ENCODE measurements around the gene BHLHE23. TPM values are rescaled to one million over a fixed set of nuclear protein-coding genes. Genes with fewer than 3 reads are reported as not detected.
"Not testable (repeated sequence)": the region's sequence is repeated elsewhere in the genome, so short reads cannot be mapped to it uniquely, and the experiment has no call there.

Gene BHLHE23
- polyA plus RNA-seq, 4 donors: not detected

DNA sequence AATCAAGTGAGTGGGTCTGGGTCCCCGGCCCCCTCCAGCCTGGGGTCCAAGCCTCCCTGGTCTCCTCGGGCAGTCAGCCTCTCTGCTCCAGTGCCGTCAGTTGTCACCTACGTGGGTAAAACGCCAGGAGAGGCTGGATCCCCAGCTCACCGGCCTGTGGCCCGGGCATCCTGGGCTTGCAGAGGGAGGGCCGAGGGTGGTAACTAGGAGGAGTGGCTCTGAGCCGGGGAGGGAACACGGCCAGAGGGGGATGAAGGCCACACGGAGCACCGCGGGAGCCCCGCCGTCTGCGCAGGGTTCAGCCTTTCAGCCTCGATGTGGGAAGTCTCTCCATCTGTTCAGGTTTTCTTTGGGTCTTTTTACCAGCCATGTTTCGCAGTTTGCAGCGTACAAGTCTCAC lies 29.5 kb upstream of the BHLHE23 start:
- FAIRE-seq: no peak
- H3K9me3 ChIP-seq (ENCODE audit: control insufficient read depth in 2 of 2, insufficient read depth in 1 of 2, low read depth in 1 of 2, low read length in 1 of 2): no peaks in the 10 kb centered on the region

GRCh38 chr20:63035603-63036185 lies 28.9 kb upstream of the BHLHE23 start:
- 77 to 84% (median 83%) methylated on average over 23 of the region's 23 CpGs for WGBS, 3 donors
- Histone ChIP-seq H3K36me3 (ENCODE audit: control insufficient read depth in 3 of 3, insufficient read depth in 2 of 3, low read depth in 1 of 3, low read length in 3 of 3) (no peaks in the 10 kb centered on the region), H3K27me3 (ENCODE audit: control insufficient read depth in 3 of 3, insufficient read depth in 3 of 3, low read length in 3 of 3) (peaks cover 0 to 37% (median 22%) of the 10 kb centered on the region in 3 donors), H3K4me1 (ENCODE audit: control insufficient read depth in 3 of 3, insufficient read depth in 2 of 3, low read depth in 1 of 3, low read length in 2 of 3) (no peaks in the 10 kb centered on the region), H3K4me3 (ENCODE audit: low read depth in 1 of 3, low read length in 3 of 3) (no peak overlapping the region), H3K9me3 (ENCODE audit: control insufficient read depth in 2 of 2, insufficient read depth in 1 of 2, low read depth in 1 of 2, low read length in 1 of 2) (no peaks in the 10 kb centered on the region), H3K27ac (ENCODE audit: low read depth in 1 of 3, low read length in 2 of 3) (no peak overlapping the region)
- FAIRE-seq: no peak
- DNase-seq: no peak

More for the DNA sequence above, 29.5 kb upstream of the BHLHE23 start:
- Histone ChIP-seq H3K4me1 (ENCODE audit: control insufficient read depth in 3 of 3, insufficient read depth in 2 of 3, low read depth in 1 of 3, low read length in 2 of 3) (no peaks in the 10 kb centered on the region), H3K4me3 (ENCODE audit: low read depth in 1 of 3, low read length in 3 of 3) (no peak overlapping the region), H3K36me3 (ENCODE audit: control insufficient read depth in 3 of 3, insufficient read depth in 2 of 3, low read depth in 1 of 3, low read length in 3 of 3) (no peaks in the 10 kb centered on the region), H3K27ac (ENCODE audit: low read depth in 1 of 3, low read length in 2 of 3) (no peak overlapping the region), H3K27me3 (ENCODE audit: control insufficient read depth in 3 of 3, insufficient read depth in 3 of 3, low read length in 3 of 3) (peaks cover 0 to 36% (median 21%) of the 10 kb centered on the region in 3 donors)
- DNase-seq: no peak
- WGBS, 3 donors: 30 to 45% (median 34%) methylated on average over 17 to 19 of the region's 19 CpGs

GRCh38 chr20:63034710-63035602 lies 28.2 kb upstream of the BHLHE23 start:
- FAIRE-seq; H3K36me3 ChIP-seq (ENCODE audit: control insufficient read depth in 3 of 3, insufficient read depth in 2 of 3, low read depth in 1 of 3, low read length in 3 of 3); H3K4me1 ChIP-seq (ENCODE audit: control insufficient read depth in 3 of 3, insufficient read depth in 2 of 3, low read depth in 1 of 3, low read length in 2 of 3); H3K27ac ChIP-seq (ENCODE audit: low read depth in 1 of 3, low read length in 2 of 3); H3K4me3 ChIP-seq (ENCODE audit: low read depth in 1 of 3, low read length in 3 of 3); H3K9me3 ChIP-seq (ENCODE audit: control insufficient read depth in 2 of 2, insufficient read depth in 1 of 2, low read depth in 1 of 2, low read length in 1 of 2); DNase-seq: not testable (repeated sequence)
- WGBS, 3 donors: 83 to 87% (median 85%) methylated on average over 42 to 44 of the region's 44 CpGs
- peaks cover 0 to 44% (median 29%) of the 10 kb centered on the region in 3 donors for H3K27me3 ChIP-seq (ENCODE audit: control insufficient read depth in 3 of 3, insufficient read depth in 3 of 3, low read length in 3 of 3)

- no peaks in the 10 kb centered on the region for H3K4me1 ChIP-seq (ENCODE audit: control insufficient read depth in 3 of 3, insufficient read depth in 2 of 3, low read depth in 1 of 3, low read length in 2 of 3)
- H3K4me3 ChIP-seq (ENCODE audit: low read depth in 1 of 3, low read length in 3 of 3): no peak overlapping the region
- FAIRE-seq (no peak), DNase-seq (no peak)
- no peaks in the 10 kb centered on the region for H3K36me3 ChIP-seq (ENCODE audit: control insufficient read depth in 3 of 3, insufficient read depth in 2 of 3, low read depth in 1 of 3, low read length in 3 of 3)
- peaks cover 0 to 52% (median 35%) of the 10 kb centered on the region in 3 donors for H3K27me3 ChIP-seq (ENCODE audit: control insufficient read depth in 3 of 3, insufficient read depth in 3 of 3, low read length in 3 of 3)
- H3K27ac ChIP-seq (ENCODE audit: low read depth in 1 of 3, low read length in 2 of 3): no peak overlapping the region
- H3K9me3 ChIP-seq (ENCODE audit: control insufficient read depth in 2 of 2, insufficient read depth in 1 of 2, low read depth in 1 of 2, low read length in 1 of 2): no peaks in the 10 kb centered on the region
- 73 to 77% (median 74%) methylated on average over 31 to 33 of the region's 33 CpGs for WGBS, 3 donors
These were observed 27.3 kb upstream of the BHLHE23 start for GRCh38 chr20:63033794-63034709.

DNA sequence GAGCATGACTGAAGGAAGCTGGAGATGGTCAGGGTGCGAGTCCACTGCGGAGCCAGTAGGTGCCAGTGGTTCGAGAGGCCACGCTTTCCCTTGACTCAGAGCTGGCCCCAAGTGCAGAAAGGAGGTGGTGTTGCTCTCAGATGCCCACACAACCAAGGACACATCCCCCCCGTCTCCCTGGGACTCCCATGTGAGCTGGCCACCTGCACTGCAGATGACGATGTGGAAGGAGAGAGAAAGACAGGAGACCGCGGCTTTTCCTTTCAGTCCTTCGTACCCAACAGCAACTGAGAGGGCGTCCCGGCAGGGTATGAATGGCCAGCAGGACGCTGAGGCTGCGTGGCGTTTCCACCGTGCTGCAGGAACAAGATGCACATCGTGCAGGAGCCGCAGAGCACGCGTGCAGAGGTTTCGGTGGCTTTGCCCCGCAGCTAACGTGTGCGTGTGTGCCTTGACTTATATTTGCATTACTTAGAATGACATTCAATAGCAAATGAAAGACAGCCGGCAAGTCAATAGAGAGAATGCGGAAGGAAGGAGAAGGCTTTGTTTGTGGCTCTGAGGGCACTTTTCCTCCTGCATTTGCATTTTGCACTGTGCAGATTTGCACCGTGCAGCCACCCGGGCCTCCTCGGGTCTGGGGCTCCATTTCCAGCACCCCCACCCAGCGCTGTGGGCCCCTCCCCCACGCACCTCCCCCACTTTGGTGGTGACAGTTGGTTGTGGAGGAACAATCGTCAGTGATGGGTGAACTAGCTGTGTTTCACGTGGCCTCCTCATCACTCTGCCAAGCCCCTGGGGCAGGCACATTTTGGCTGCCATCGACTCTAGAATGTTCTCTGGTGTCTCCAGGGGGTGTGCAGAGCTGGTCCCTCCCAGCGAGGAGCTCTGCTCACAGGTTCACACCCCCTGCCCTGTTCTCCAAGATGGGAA lies 26.4 kb upstream of the BHLHE23 start:
- DNase-seq (no peak), FAIRE-seq (no peak)
- Histone ChIP-seq H3K9me3 (ENCODE audit: control insufficient read depth in 2 of 2, insufficient read depth in 1 of 2, low read depth in 1 of 2, low read length in 1 of 2) (no peaks in the 10 kb centered on the region), H3K36me3 (ENCODE audit: control insufficient read depth in 3 of 3, insufficient read depth in 2 of 3, low read depth in 1 of 3, low read length in 3 of 3) (no peaks in the 10 kb centered on the region), H3K4me3 (ENCODE audit: low read depth in 1 of 3, low read length in 3 of 3) (no peak overlapping the region), H3K27ac (ENCODE audit: low read depth in 1 of 3, low read length in 2 of 3) (no peak overlapping the region), H3K4me1 (ENCODE audit: control insufficient read depth in 3 of 3, insufficient read depth in 2 of 3, low read depth in 1 of 3, low read length in 2 of 3) (no peaks in the 10 kb centered on the region), H3K27me3 (ENCODE audit: control insufficient read depth in 3 of 3, insufficient read depth in 3 of 3, low read length in 3 of 3) (peaks cover 0 to 57% (median 39%) of the 10 kb centered on the region in 3 donors)
- 7 to 11% (median 11%) methylated on average over 34 of the region's 34 CpGs for WGBS, 3 donors

DNA sequence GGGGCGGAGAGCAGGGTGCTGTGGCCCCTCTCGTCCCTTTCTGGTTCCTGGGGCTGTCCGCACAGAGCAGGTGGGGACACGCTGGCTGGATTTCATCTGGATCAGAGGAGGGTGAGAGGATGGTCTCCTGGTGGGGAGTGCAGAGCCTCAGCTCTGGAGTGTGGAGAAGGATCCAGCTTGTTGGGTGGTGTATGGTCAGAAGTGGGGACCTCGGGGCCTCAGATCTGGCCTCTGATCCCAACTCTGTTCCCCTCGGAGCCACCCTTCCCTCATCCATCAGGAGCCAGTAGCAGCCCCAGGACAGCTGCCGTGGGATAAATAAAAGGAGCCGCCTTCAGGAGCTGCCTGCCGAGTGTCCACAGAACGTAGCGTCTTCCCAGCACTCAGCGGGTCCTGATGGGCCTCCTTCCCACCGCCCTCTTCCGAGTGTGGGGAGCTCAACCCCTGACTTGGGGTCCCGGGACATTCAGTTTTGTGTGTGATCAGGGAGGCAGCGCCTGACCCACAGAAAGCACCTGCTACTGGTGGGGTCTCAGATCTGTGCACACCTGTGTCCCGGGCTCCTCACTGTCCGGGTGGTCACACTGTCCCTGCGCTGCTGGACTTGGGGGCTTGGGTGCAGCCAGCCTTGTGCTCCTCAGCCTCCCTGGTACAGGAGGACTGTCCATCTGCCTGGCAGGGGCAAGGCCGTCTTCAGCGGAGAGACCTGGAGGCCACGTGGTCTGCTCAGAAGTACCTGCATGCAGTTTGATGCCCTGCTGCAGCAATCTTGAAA lies 25.4 kb upstream of the BHLHE23 start:
- H3K27me3 ChIP-seq (ENCODE audit: control insufficient read depth in 3 of 3, insufficient read depth in 3 of 3, low read length in 3 of 3): peaks cover 0 to 60% (median 44%) of the 10 kb centered on the region in 3 donors
- FAIRE-seq: no peak
- H3K27ac ChIP-seq (ENCODE audit: low read depth in 1 of 3, low read length in 2 of 3): no peak overlapping the region
- no peak for DNase-seq
- WGBS, 3 donors: 55 to 67% (median 60%) methylated on average over 22 of the region's 22 CpGs
- no peaks in the 10 kb centered on the region for H3K9me3 ChIP-seq (ENCODE audit: control insufficient read depth in 2 of 2, insufficient read depth in 1 of 2, low read depth in 1 of 2, low read length in 1 of 2)
- H3K4me3 ChIP-seq (ENCODE audit: low read depth in 1 of 3, low read length in 3 of 3): no peak overlapping the region
- no peaks in the 10 kb centered on the region for H3K36me3 ChIP-seq (ENCODE audit: control insufficient read depth in 3 of 3, insufficient read depth in 2 of 3, low read depth in 1 of 3, low read length in 3 of 3)
- no peaks in the 10 kb centered on the region for H3K4me1 ChIP-seq (ENCODE audit: control insufficient read depth in 3 of 3, insufficient read depth in 2 of 3, low read depth in 1 of 3, low read length in 2 of 3)

GRCh38 chr20:63031251-63032014 lies 24.7 kb upstream of the BHLHE23 start:
- DNase-seq: no peak
- Histone ChIP-seq H3K27me3 (ENCODE audit: control insufficient read depth in 3 of 3, insufficient read depth in 3 of 3, low read length in 3 of 3) (peaks cover 0 to 66% (median 50%) of the 10 kb centered on the region in 3 donors), H3K4me1 (ENCODE audit: control insufficient read depth in 3 of 3, insufficient read depth in 2 of 3, low read depth in 1 of 3, low read length in 2 of 3) (no peaks in the 10 kb centered on the region)

More at GRCh38 chr20:63031251-63032014, 24.7 kb upstream of the BHLHE23 start:
- H3K4me3 ChIP-seq (ENCODE audit: low read depth in 1 of 3, low read length in 3 of 3): no peak overlapping the region
- H3K36me3 ChIP-seq (ENCODE audit: control insufficient read depth in 3 of 3, insufficient read depth in 2 of 3, low read depth in 1 of 3, low read length in 3 of 3): no peaks in the 10 kb centered on the region
- FAIRE-seq: no peak
- no peak overlapping the region for H3K27ac ChIP-seq (ENCODE audit: low read depth in 1 of 3, low read length in 2 of 3)
- H3K9me3 ChIP-seq (ENCODE audit: control insufficient read depth in 2 of 2, insufficient read depth in 1 of 2, low read depth in 1 of 2, low read length in 1 of 2): no peaks in the 10 kb centered on the region
- 53 to 58% (median 58%) methylated on average over 21 to 24 of the region's 24 CpGs for WGBS, 3 donors

Measured in small intestine (tissue), 7 donors.